Renal pelvis (tissue), 12 donors: ENCODE results near the gene SPATA16. TPM values are rescaled to one million over a fixed set of nuclear protein-coding genes. Genes with fewer than 3 reads are reported as not detected.
A peak's percentile ranks its signal among the peaks of the same experiment; 100 is the strongest.
"Not testable (repeated sequence)": the region's sequence is repeated elsewhere in the genome, so short reads cannot be mapped to it uniquely, and the experiment has no call there.

ENCODE experiments used
- DNase-seq: peaks from one replicate; pipeline ENCODE4 v3.0.0-alpha.2; 2013
- long read RNA-seq, 16 experiments: transcript quantifications; one replicate each; lab custom pipeline, GENCODE V29; 2026
- polyA plus RNA-seq, 3 donors: library from polyadenylated mRNA; unstranded; fragments of 120-200 nt; gene quantifications; one replicate each; pipeline ENCODE4 v1.2.1, GENCODE V29; 2013; ENCODE audit not compliant: insufficient read length in 3 of 3

SPATA16 gene
- polyA plus RNA-seq, result not detected
- long read RNA-seq, donor 1, result 0 reads
- long read RNA-seq, donor 2, result 0 reads
- long read RNA-seq, donor 3, result 0 reads
- long read RNA-seq, donor 4, result 0 reads
- long read RNA-seq, donor 5, result 0 reads
- long read RNA-seq, donor 6, result 0 reads
- long read RNA-seq, donor 7, result 0 reads
- long read RNA-seq, donor 8, result 0 reads
- long read RNA-seq, donor 9, result 0 reads
- long read RNA-seq, donor 10, result 0 reads
- long read RNA-seq, donor 11, result 0 reads
- long read RNA-seq, donor 12, result 0 reads
- long read RNA-seq, donor 13, result 0 reads
- long read RNA-seq, donor 14, result 0 reads
- long read RNA-seq, donor 15, result 0 reads
- long read RNA-seq, donor 16, result 0 reads

- no peak for DNase-seq
Observed at GRCh38 chr3:173140986-173141385, at the start of gene SPATA16. TSS of gene SPATA16 (minus strand) at chr3:173141235. CDS start at chr3:173117731, 23,504 bp downstream.

- DNase-seq, result not testable (repeated sequence)
Observed at GRCh38 chr3:173183022-173183421, 42.0 kb upstream of the SPATA16 start.

GRCh38 chr3:173173652-173174051 is 32.6 kb upstream of the SPATA16 start:
- DNase-seq, result no peak

- DNase-seq, result not testable (repeated sequence)
Observed at GRCh38 chr3:173159139-173159538, 18.1 kb upstream of the SPATA16 start.

- DNase-seq, result not testable (repeated sequence)
Observed at GRCh38 chr3:173156533-173156932, 15.5 kb upstream of the SPATA16 start.

- no peak for DNase-seq
Observed at GRCh38 chr3:173153631-173154030, 12.6 kb upstream of the SPATA16 start.

- no peak for DNase-seq
Observed at GRCh38 chr3:173139420-173139819, 1.6 kb downstream of the SPATA16 start.

GRCh38 chr3:173138026-173138425 is 3.0 kb downstream of the SPATA16 start:
- DNase-seq, result peak; percentile 19

GRCh38 chr3:173135059-173135458 is 6.0 kb downstream of the SPATA16 start:
- DNase-seq, result no peak

- no peak for DNase-seq
Observed at GRCh38 chr3:173128633-173129032, 12.4 kb downstream of the SPATA16 start.

- no peak for DNase-seq
Observed at GRCh38 chr3:173111321-173111720, 29.7 kb downstream of the SPATA16 start.

GRCh38 chr3:173109143-173109542 is 31.9 kb downstream of the SPATA16 start:
- no peak for DNase-seq

- DNase-seq, result no peak
Observed at GRCh38 chr3:173103469-173103868, 37.6 kb downstream of the SPATA16 start.

- DNase-seq, result no peak
Observed at GRCh38 chr3:173098959-173099358, 42.1 kb downstream of the SPATA16 start.

- no peak for DNase-seq
Observed at GRCh38 chr3:173096994-173097785, 43.8 kb downstream of the SPATA16 start.

- no peak for DNase-seq
Observed at GRCh38 chr3:173096140-173096539, 44.9 kb downstream of the SPATA16 start.

- no peak for DNase-seq
Observed at GRCh38 chr3:173092038-173092437, 49.0 kb downstream of the SPATA16 start.

- DNase-seq, result no peak
Observed at GRCh38 chr3:173090492-173090891, 50.5 kb downstream of the SPATA16 start.

GRCh38 chr3:173089283-173089682 is 51.8 kb downstream of the SPATA16 start:
- DNase-seq, result no peak

GRCh38 chr3:173078525-173078924 is 62.5 kb downstream of the SPATA16 start:
- DNase-seq, result no peak

- DNase-seq, result peak; percentile 5
Observed at GRCh38 chr3:173066044-173067004, 74.7 kb downstream of the SPATA16 start.

GRCh38 chr3:173065543-173065981 is 75.5 kb downstream of the SPATA16 start:
- DNase-seq, result no peak
